ENCODE measurements around the gene GRHL1.

GRHL1 gene

DNA sequence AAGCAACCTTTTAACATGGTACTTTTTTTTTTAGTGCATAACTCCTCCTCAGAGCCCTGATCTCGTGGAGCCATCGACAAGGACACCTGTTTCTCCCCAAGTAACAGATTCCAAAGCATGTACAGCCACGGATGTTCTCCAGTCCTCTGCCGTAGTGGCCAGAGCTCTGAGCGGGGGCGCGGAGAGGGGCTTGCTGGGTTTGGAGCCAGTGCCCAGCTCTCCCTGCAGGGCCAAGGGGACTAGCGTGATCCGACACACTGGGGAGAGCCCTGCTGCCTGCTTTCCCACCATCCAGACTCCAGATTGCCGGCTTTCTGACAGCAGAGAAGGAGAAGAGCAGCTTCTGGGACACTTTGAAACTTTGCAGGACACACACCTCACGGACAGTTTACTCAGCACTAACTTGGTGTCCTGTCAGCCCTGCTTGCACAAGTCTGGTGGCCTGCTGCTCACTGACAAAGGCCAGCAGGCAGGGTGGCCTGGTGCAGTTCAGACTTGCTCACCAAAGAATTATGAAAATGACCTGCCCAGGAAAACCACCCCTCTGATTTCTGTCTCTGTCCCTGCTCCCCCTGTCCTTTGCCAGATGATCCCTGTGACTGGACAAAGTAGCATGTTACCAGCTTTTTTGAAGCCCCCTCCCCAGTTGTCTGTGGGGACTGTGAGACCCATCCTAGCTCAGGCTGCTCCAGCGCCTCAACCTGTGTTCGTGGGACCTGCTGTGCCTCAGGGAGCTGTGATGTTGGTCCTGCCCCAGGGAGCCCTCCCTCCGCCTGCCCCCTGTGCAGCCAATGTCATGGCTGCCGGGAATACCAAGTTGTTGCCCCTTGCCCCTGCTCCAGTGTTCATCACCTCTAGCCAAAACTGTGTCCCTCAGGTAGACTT lies 96.4 kb downstream of the GRHL1 start:
- Histone ChIP-seq H3K27ac (ENCODE audit: low read length) (no peak overlapping the region), H3K9ac (ENCODE audit: low read depth, low read length) (no peak overlapping the region), H3K27me3 (ENCODE audit: insufficient read depth, low read length) (peaks cover 7% of the 10 kb centered on the region; the same call in 1 of the 2 replicates), H3K36me3 (ENCODE audit: insufficient read depth, low read depth, low read length) (peaks cover 26% of the 10 kb centered on the region), H3K4me3 (ENCODE audit: low read length) (no peak overlapping the region), H3K9me3 (ENCODE audit: insufficient read depth, low read depth, low read length) (no peaks in the 10 kb centered on the region), H3K4me1 (ENCODE audit: insufficient read depth, low read length) (no peaks in the 10 kb centered on the region)

DNA sequence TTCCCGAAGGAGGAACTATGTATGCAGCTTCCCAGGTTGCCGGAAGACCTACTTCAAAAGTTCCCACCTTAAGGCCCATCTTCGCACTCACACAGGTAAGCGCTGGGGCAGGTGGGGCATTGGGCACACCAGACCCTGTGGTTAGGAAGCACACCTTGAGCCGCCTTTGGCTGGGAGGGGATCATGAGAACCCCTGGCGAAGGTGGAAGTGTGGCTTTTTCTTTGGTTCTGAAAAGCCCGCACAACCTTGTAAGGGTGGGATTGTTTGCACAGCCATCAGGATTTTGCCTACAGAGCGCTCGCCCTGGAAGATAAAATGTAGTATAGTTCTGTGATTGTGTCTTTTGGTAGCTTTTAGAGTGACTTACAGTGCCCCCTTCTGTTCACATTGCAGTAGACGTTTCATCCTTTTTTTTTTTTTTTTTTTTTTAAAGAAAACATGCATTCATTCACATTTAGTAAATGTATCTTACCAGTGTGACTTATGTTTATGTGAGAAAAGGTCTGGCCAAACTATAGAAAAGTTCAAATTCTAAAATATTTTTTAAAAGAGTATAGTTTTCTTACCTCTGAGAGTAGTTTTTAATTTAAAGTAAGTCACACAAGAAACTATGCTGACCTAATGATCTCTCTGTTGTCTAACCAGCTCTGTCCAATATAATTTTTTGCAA lies 97.1 kb downstream of the GRHL1 start:
- H3K4me3 ChIP-seq (ENCODE audit: low read length): no peak overlapping the region
- no peaks in the 10 kb centered on the region for H3K4me1 ChIP-seq (ENCODE audit: insufficient read depth, low read length)
- no peaks in the 10 kb centered on the region for H3K9me3 ChIP-seq (ENCODE audit: insufficient read depth, low read depth, low read length)
- H3K36me3 ChIP-seq (ENCODE audit: insufficient read depth, low read depth, low read length): peaks cover 33% of the 10 kb centered on the region
- no peak overlapping the region for H3K27ac ChIP-seq (ENCODE audit: low read length)
- H3K27me3 ChIP-seq (ENCODE audit: insufficient read depth, low read length): peaks cover 7% of the 10 kb centered on the region; the same call in 1 of the 2 replicates
- no peak overlapping the region for H3K9ac ChIP-seq (ENCODE audit: low read depth, low read length)

Measured in iPS-20b (cell line).